ENCODE measurements around the gene PCDHGC3. TPM values are rescaled to one million over a fixed set of nuclear protein-coding genes. Genes with fewer than 3 reads are reported as not detected.
"Not testable (repeated sequence)": the region's sequence is repeated elsewhere in the genome, so short reads cannot be mapped to it uniquely, and the experiment has no call there.

The PCDHGC3 gene
- polyA plus RNA-seq (ENCODE audit: insufficient read length): 83.8 TPM

DNA sequence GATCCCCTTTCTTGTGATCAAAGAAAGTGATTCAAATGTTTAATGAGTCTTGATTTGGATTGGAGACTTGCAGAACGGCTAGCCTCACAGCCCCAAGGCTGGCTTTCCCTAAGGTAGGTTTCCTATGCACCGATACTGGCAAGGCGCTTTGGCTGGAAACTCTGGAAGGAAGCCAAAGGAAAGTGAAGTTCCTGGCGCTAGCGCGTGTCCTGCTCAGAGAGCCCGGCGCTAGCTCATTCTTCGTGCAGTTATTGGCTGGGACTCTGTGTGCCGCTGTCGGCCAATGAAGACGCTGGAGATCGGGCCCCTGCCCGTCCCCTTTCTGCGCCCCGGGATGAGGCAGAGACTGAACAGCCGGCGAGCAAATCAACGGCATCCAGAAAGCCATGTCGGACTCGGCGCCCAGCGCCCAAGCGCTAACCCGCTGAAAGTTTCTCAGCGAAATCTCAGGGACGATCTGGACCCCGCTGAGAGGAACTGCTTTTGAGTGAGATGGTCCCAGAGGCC lies at the start of gene PCDHGC3:
TSS of gene PCDHGC3 (plus strand) at position 342 of the 507 bp plus-strand sequence. CDS start at position 493, 151 bp downstream.
- DNase-seq (ENCODE audit: low read depth): peak; percentile 83

DNA sequence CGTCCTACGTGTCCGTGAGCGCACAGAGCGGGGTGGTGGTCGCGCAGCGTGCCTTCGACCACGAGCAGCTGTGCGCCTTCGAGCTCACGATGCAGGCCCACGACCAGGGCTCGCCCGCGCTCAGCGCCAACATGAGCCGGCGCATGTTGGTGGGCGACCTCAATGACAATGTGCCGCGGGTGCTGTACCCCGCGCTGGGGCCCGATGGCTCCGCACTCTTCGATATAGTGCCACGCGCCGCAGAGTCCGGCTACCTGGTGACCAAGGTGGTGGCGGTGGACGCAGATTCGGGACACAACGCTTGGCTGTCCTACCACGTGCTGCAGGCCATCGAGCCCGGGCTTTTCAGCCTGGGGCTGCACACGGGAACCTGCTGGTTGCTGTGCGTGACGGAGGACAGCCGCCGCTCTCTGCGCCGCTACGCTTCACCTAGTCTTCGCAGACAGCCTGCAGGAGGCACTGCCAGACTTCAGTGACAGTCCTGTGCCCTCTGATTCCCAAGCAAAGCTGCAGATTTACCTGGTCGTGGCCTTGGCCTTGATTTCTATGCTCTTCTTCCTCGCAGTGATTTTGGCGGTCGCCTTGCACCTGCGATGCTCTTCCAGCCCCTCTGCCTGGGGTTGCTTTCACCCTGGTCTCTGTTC lies 47.9 kb upstream of the PCDHGC3 start:
- no peak for DNase-seq (ENCODE audit: low read depth)

DNA sequence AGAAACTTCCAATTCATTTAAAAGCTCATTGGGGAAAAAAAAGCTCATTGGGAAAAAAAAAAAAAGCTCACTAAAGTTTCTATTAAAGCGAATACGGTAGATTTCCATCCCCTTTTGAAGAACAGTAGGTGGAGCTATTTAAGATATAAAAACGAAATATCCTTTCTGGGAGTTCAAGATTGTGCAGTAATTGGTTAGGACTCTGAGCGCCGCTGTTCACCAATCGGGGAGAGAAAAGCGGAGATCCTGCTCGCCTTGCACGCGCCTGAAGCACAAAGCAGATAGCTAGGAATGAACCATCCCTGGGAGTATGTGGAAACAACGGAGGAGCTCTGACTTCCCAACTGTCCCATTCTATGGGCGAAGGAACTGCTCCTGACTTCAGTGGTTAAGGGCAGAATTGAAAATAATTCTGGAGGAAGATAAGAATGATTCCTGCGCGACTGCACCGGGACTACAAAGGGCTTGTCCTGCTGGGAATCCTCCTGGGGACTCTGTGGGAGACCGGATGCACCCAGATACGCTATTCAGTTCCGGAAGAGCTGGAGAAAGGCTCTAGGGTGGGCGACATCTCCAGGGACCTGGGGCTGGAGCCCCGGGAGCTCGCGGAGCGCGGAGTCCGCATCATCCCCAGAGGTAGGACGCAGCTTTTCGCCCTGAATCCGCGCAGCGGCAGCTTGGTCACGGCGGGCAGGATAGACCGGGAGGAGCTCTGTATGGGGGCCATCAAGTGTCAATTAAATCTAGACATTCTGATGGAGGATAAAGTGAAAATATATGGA lies 45.2 kb upstream of the PCDHGC3 start, which contains the start of gene PCDHGA12:
TSS of gene PCDHGA12 (plus strand) at position 176 of the 782 bp plus-strand sequence. CDS start at position 429, 253 bp downstream.
- no peak for DNase-seq (ENCODE audit: low read depth)

DNA sequence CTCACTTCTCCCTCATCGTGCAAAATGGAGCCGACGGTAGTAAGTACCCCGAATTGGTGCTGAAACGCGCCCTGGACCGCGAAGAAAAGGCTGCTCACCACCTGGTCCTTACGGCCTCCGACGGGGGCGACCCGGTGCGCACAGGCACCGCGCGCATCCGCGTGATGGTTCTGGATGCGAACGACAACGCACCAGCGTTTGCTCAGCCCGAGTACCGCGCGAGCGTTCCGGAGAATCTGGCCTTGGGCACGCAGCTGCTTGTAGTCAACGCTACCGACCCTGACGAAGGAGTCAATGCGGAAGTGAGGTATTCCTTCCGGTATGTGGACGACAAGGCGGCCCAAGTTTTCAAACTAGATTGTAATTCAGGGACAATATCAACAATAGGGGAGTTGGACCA lies 44.5 kb upstream of the PCDHGC3 start:
- no peak for DNase-seq (ENCODE audit: low read depth)

DNA sequence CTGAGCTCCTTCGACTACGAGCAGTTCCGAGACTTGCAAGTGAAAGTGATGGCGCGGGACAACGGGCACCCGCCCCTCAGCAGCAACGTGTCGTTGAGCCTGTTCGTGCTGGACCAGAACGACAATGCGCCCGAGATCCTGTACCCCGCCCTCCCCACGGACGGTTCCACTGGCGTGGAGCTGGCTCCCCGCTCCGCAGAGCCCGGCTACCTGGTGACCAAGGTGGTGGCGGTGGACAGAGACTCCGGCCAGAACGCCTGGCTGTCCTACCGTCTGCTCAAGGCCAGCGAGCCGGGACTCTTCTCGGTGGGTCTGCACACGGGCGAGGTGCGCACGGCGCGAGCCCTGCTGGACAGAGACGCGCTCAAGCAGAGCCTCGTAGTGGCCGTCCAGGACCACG lies 43.5 kb upstream of the PCDHGC3 start:
- not testable (repeated sequence) for DNase-seq (ENCODE audit: low read depth)

DNA sequence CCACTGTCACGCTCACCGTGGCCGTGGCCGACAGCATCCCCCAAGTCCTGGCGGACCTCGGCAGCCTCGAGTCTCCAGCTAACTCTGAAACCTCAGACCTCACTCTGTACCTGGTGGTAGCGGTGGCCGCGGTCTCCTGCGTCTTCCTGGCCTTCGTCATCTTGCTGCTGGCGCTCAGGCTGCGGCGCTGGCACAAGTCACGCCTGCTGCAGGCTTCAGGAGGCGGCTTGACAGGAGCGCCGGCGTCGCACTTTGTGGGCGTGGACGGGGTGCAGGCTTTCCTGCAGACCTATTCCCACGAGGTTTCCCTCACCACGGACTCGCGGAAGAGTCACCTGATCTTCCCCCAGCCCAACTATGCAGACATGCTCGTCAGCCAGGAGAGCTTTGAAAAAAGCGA lies 43.0 kb upstream of the PCDHGC3 start:
- DNase-seq (ENCODE audit: low read depth): not testable (repeated sequence)

DNA sequence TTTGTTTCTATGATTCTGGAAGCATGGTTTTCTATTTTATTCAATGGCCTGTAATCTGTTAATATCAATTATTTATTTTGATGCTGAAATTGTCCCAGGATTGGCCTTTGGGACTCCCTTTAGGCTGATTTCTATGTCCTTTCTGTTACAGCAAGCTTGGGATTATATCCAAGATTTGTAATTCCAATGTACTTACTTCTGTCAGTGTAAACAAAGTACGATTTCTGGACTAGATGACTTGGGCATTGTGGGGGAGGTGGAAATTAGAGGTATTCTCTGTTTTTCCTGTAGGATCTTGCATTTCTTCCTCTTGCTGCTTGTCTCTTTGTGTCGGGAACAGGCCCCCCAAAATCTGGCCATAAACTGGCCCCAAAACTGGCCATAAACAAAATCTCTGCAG lies 41.8 kb upstream of the PCDHGC3 start:
- DNase-seq (ENCODE audit: low read depth): no peak

DNA sequence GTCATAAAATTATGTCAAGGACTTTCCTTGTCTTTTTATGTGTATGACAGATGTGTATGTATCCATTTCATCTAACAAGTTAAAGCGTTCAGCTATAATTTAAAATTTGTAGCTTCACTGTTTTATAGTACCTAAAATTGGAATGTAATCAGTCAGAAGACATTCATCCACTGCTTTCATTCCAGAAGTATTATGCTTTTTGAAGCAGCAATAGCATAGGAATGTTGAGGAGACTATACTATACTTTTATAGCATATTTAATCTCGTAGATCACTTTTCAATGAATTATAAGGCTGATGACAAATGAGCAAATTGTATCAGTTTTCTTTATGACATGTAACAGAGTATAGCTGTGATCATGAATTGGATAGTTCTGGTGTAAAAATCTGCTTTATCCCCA lies 38.5 kb upstream of the PCDHGC3 start:
- no peak for DNase-seq (ENCODE audit: low read depth)

DNA sequence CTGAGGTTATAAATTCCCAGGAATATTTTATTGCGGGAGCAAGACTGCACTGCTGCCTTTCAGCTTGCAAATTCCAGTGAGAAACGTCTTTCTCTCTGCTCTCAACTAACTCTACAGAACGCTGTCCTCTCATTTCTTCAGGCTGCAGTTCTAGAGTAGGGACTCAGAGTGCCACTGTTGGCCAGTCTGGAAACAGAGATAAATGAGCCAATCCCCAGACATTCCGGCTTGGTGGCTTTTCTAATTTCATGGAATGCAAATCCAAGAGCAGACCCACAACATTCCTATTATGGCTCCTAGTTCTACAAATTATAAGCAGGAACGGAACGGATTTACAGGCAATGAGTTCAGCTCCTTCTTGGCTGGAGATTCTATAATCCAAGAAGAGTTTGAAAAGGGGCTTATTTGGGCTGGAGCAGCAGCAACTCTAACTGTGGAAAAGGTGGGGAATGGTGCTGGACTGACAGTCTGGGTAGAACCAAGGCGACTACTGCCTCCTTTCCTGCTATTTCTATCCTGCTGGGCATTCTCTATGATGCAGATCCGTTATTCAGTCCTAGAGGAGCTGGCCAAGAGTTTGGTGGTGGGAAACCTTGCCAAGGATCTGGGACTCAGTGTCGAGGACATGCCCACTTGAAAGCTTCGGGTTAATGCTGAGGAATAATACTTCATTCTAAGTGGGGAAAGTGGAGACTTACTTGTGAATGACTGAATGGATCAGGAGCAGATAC lies 36.2 kb upstream of the PCDHGC3 start:
- no peak for DNase-seq (ENCODE audit: low read depth)

DNA sequence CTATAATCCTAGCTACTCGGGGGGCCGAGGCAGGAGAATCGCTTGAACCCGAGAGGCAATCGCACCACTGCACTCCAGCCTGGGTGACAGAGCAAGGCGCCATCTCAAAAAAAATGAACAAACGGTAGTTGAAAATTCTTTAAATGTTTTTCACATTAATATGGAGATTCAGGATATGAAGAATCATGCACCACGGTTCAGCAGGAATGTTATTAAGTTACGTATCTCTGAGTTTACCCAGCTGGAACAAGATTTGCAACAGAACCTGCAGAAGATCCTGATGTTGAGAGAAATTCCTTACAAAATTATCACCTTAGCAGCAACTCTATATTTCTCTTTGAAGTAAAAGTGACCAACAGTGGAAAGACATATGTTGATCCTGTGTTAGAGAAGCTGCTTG lies 35.4 kb upstream of the PCDHGC3 start:
- no peak for DNase-seq (ENCODE audit: low read depth)

DNA sequence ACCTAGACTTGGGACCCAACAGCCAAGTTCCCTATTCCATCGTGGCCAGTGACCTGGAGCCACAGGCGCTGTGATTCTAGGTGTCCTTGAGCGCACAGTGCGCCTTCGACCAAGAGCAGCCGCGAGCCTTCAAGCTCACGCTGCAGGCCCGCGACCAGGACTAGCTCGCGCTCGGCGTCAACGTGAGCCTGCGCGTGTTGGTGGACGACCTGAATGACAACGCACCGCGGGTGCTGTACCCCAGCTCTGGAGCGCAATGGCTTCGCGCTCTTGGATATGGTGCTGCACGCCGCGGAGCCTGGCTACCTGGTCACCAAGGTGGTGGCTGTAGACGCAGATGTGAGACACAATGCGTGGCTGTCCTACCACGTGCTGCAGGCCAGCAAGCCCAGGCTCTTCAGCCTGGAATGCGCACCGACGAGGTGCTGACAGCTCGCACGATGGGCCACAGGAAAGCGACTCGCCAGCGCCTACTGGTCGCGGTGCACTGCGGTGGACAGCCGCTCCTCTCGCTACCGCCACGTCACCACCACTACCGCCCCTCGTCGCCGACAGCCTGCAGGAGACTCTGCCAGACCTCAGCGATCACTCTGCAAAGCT lies 34.1 kb upstream of the PCDHGC3 start:
- DNase-seq (ENCODE audit: low read depth): no peak

DNA sequence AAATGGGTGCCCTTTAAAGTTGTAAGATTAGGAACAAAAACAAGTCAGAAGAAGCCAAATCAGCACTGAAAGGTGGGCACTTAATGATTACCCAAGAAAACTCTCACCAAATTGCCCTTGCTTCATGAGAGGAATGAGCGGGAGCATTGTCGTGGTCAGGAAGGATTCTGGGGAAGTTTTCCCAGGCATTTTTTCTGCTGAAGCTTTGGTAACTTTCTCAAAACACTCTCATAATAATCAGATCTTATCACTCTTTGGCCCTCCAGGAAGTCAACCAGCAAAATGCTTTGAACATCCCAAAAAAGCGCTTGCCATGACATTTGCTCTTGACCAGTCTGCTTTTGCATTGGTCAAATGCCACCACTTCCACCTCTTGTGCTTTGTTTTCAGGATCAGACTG lies 10.4 kb upstream of the PCDHGC3 start:
- no peak for DNase-seq (ENCODE audit: low read depth)

DNA sequence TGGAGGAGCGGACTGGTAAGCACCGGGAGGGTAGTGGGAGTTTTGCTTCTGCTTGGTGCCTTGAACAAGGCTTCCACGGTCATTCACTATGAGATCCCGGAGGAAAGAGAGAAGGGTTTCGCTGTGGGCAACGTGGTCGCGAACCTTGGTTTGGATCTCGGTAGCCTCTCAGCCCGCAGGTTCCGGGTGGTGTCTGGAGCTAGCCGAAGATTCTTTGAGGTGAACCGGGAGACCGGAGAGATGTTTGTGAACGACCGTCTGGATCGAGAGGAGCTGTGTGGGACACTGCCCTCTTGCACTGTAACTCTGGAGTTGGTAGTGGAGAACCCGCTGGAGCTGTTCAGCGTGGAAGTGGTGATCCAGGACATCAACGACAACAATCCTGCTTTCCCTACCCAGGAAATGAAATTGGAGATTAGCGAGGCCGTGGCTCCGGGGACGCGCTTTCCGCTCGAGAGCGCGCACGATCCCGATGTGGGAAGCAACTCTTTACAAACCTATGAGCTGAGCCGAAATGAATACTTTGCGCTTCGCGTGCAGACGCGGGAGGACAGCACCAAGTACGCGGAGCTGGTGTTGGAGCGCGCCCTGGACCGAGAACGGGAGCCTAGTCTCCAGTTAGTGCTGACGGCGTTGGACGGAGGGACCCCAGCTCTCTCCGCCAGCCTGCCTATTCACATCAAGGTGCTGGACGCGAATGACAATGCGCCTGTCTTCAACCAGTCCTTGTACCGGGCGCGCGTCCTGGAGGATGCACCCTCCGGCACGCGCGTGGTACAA lies 556 bp downstream of the PCDHGC3 start:
- DNase-seq (ENCODE audit: low read depth): peak; percentile 70

DNA sequence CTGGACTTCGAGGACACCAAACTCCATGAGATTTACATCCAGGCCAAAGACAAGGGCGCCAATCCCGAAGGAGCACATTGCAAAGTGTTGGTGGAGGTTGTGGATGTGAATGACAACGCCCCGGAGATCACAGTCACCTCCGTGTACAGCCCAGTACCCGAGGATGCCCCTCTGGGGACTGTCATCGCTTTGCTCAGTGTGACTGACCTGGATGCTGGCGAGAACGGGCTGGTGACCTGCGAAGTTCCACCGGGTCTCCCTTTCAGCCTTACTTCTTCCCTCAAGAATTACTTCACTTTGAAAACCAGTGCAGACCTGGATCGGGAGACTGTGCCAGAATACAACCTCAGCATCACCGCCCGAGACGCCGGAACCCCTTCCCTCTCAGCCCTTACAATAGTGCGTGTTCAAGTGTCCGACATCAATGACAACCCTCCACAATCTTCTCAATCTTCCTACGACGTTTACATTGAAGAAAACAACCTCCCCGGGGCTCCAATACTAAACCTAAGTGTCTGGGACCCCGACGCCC lies 1.3 kb downstream of the PCDHGC3 start:
- no peak for DNase-seq (ENCODE audit: low read depth)

DNA sequence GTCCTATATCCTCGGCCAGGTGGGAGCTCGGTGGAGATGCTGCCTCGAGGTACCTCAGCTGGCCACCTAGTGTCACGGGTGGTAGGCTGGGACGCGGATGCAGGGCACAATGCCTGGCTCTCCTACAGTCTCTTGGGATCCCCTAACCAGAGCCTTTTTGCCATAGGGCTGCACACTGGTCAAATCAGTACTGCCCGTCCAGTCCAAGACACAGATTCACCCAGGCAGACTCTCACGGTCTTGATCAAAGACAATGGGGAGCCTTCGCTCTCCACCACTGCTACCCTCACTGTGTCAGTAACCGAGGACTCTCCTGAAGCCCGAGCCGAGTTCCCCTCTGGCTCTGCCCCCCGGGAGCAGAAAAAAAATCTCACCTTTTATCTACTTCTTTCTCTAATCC lies 2.0 kb downstream of the PCDHGC3 start:
- no peak for DNase-seq (ENCODE audit: low read depth)

DNA sequence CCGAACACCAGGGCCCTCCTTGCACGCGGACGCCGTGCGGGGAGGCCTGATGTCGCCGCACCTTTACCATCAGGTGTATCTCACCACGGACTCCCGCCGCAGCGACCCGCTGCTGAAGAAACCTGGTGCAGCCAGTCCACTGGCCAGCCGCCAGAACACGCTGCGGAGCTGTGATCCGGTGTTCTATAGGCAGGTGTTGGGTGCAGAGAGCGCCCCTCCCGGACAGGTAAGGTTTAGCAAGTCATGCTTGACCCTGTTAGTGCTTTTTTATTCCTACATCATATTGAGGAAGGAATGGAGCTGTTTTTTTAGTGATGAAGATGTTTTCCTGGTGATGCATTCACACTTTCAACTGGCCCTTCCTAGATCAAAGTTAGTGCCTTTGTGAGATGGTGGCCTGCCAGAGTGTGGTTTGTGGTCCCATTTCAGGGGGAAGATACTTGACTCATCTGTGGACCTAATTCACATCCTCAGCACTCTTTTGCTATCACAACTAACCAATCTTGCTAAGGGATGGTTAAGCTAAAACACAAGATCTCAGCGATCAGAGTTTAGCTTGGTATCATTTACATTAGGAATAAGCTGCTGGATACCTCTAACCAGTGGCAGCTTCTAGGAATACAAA lies 2.7 kb downstream of the PCDHGC3 start:
- DNase-seq (ENCODE audit: low read depth): no peak

DNA sequence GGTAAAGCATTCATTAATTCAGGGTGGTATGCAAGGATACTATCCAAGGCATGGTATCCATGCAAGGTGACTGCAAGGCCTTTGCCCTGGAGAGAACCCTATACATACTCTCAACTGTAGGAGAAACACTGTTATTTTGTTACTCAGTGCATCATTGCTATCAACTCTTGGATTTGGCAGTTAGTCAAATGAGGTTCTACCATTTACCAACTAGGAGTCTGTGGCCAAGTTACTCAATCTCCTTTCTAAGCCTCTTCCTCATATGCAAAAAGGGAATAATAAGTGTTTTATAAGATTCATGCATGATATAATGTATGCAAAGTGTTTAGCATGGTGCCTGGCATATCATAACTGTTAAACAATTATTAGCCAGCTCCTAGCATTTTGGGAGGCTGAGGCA lies 4.0 kb downstream of the PCDHGC3 start:
- no peak for DNase-seq (ENCODE audit: low read depth)

DNA sequence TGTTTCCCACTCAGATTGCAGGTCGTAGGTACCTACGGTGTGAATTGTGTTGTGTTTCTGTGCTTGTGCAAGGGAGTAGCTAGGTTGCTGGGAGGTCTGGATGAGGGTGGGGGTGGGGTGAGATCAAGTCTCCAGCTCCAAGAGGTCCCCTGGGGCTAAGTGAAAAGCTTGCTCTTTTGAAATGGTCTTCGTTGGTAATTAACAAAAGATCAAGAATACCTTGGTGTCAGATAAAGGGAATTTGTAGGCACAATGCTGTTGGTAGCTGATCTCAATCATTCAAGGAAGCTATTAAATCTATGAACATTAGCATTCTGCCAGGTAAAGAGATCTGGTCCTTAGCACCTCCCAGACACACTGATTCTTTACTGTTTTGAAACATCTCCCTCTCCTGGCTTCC lies 8.1 kb downstream of the PCDHGC3 start:
- DNase-seq (ENCODE audit: low read depth): no peak

DNA sequence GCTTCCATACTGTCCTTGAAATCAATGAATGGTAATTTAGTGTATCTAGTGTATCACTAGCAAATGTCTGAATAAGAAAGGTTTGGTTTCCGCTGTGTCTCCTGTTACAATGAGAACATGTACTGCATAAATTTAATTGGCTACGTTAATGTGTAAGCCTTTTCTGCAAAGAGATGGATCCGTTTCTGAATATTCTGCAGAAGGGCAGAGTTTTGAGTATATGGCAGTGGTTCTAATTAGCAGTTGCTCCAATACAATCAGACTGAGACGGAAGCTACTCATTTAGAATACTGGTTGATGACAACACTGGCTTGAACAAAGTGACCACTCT lies 8.5 kb downstream of the PCDHGC3 start:
- DNase-seq (ENCODE audit: low read depth): no peak

DNA sequence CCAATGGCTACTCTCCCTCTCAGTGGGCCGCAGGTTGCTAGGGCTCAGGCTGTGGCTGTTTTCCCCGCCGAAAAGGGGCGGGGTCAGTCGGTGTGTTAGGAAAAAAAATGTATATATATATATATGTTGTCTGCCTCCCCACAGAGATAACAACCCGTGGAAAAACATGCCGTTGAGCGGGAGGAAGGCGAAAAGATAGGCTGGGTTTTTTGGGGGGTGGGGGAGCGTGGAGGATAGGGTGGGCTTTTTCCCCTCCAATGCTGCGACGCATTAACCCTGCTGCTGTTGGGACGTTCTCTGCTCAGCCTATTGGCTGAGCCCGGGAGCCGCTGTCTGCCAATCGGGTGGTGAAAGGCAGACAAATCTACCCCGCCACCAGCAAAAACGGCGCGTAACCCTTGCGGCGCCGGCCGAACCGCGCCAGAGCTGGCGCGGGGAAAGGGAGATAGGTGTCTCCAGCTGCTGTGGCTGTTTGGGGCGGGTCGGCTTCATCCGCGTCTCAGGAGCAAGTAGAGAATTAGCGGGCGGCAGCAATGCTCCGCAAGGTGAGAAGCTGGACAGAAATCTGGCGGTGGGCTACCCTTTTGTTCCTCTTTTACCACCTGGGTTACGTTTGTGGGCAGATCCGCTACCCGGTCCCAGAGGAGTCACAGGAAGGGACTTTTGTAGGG lies 9.0 kb downstream of the PCDHGC3 start, which contains the start of gene PCDHGC4:
TSS of gene PCDHGC4 (plus strand) at position 390 of the 671 bp plus-strand sequence. CDS start at position 534, 144 bp downstream.
- no peak for DNase-seq (ENCODE audit: low read depth)

All from forelimb muscle (tissue), 1 donor.